HG03432 (cell line): ENCODE results near the gene CAPN12.

Source experiments
- ATAC-seq: cut with Tn5 transposase; IDR thresholded peaks from one replicate; pipeline ENCODE4 v1.9.1; 2021; ENCODE audit warnings: mild to moderate bottlenecking, moderate library complexity; ENCODE audit not compliant: unreplicated experiment

CAPN12 gene

GRCh38 chr19:38727306-38727867 lies 16.9 kb downstream of the CAPN12 start:
- ATAC-seq, result no peak

- ATAC-seq, result no peak
These were observed 17.4 kb downstream of the CAPN12 start for GRCh38 chr19:38726761-38727301.

- no peak for ATAC-seq
These were observed 18.0 kb downstream of the CAPN12 start for GRCh38 chr19:38726284-38726673.

- no peak for ATAC-seq
These were observed 18.6 kb downstream of the CAPN12 start for GRCh38 chr19:38725469-38726283.

GRCh38 chr19:38723990-38724854 lies 20.1 kb downstream of the CAPN12 start:
- ATAC-seq, result no peak

- no peak for ATAC-seq
These were observed 20.7 kb downstream of the CAPN12 start for GRCh38 chr19:38723606-38723965.

- no peak for ATAC-seq
These were observed 21.2 kb downstream of the CAPN12 start for GRCh38 chr19:38722947-38723605.

- no peak for ATAC-seq
These were observed 22.1 kb downstream of the CAPN12 start for GRCh38 chr19:38721979-38722773.

GRCh38 chr19:38721496-38721895 lies 22.8 kb downstream of the CAPN12 start:
- ATAC-seq, result no peak

GRCh38 chr19:38720559-38721236 lies 23.6 kb downstream of the CAPN12 start:
- no peak for ATAC-seq

- no peak for ATAC-seq
These were observed 24.3 kb downstream of the CAPN12 start for GRCh38 chr19:38719761-38720558.

- ATAC-seq, result no peak
These were observed 25.3 kb downstream of the CAPN12 start for GRCh38 chr19:38718747-38719543.

- no peak for ATAC-seq
These were observed 26.4 kb downstream of the CAPN12 start for GRCh38 chr19:38717855-38718254.

GRCh38 chr19:38717051-38717450 lies 27.2 kb downstream of the CAPN12 start:
- ATAC-seq, result no peak

- no peak for ATAC-seq
These were observed 28.7 kb downstream of the CAPN12 start for GRCh38 chr19:38715555-38715954.

- ATAC-seq, result no peak
These were observed 29.9 kb downstream of the CAPN12 start for GRCh38 chr19:38714354-38714778.

- no peak for ATAC-seq
These were observed 30.4 kb downstream of the CAPN12 start for GRCh38 chr19:38713865-38714264.

GRCh38 chr19:38713227-38713649 lies 31.0 kb downstream of the CAPN12 start:
- no peak for ATAC-seq
